Measurements from ENCODE around the gene RASAL2. TPM values are rescaled to one million over a fixed set of nuclear protein-coding genes. Genes with fewer than 3 reads are reported as not detected.
"Not testable (repeated sequence)": the region's sequence is repeated elsewhere in the genome, so short reads cannot be mapped to it uniquely, and the experiment has no call there.

The RASAL2 gene
- total RNA-seq, 4 donors from 2014 or later, result 17.9 to 27.3 (median 23.5) TPM

GRCh38 chr1:178307264-178307663, 213.4 kb downstream of the RASAL2 start:
- intact Hi-C loops (cut with DNase I), result no loop called here
- H3K27ac ChIP-seq, result no peak overlapping the region
- no peaks in the 10 kb centered on the region for H3K27me3 ChIP-seq
- H3K4me1 ChIP-seq, result peaks cover 0 to 10% of the 10 kb centered on the region in 2 donors
- no peaks in the 10 kb centered on the region for H3K9me3 ChIP-seq
- DNase-seq, result no peak
- no peaks in the 10 kb centered on the region for H3K36me3 ChIP-seq
- TF ChIP-seq POLR2A (IDR thresholded peaks at IDR 0.05), result no peak
- H3K4me3 ChIP-seq (replicated peaks in 1 of 3), result no peak overlapping the region
- 80 to 92% methylated on average over 1 of the region's 1 CpG for WGBS, 2 donors

DNA sequence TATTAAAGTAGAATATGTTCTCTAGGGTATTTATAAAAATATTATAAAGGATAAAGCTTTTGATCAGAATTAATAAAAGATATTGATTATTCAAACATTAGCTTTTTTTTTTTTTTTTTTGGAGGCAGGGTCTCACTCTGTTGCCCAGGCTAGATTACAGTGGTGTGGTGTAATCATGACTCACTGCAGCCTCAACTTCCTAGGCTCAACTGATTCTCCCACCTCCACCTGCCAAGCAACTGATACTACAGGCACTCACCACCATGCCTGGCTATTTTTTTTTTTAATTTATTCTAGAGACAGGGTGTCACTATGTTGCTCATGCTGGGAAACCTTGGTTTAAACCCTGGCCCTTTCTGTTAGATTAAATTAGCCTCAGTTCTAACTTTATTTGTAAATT, 214.5 kb downstream of the RASAL2 start:
- H3K4me1 ChIP-seq, result peaks cover 0 to 10% of the 10 kb centered on the region in 2 donors
- intact Hi-C loops (cut with DNase I), result no loop called here
- H3K4me3 ChIP-seq (replicated peaks in 1 of 3), result no peak overlapping the region
- H3K27me3 ChIP-seq, result no peaks in the 10 kb centered on the region
- H3K9me3 ChIP-seq, result no peaks in the 10 kb centered on the region
- no peaks in the 10 kb centered on the region for H3K36me3 ChIP-seq
- TF ChIP-seq POLR2A (IDR thresholded peaks at IDR 0.05), result no peak
- TF ChIP-seq, protein P1, sequence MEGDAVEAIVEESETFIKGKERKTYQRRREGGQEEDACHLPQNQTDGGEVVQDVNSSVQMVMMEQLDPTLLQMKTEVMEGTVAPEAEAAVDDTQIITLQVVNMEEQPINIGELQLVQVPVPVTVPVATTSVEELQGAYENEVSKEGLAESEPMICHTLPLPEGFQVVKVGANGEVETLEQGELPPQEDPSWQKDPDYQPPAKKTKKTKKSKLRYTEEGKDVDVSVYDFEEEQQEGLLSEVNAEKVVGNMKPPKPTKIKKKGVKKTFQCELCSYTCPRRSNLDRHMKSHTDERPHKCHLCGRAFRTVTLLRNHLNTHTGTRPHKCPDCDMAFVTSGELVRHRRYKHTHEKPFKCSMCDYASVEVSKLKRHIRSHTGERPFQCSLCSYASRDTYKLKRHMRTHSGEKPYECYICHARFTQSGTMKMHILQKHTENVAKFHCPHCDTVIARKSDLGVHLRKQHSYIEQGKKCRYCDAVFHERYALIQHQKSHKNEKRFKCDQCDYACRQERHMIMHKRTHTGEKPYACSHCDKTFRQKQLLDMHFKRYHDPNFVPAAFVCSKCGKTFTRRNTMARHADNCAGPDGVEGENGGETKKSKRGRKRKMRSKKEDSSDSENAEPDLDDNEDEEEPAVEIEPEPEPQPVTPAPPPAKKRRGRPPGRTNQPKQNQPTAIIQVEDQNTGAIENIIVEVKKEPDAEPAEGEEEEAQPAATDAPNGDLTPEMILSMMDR (IDR thresholded peaks at IDR 0.05), result no peak
- H3K27ac ChIP-seq, result no peak overlapping the region
- no peak for DNase-seq

DNA sequence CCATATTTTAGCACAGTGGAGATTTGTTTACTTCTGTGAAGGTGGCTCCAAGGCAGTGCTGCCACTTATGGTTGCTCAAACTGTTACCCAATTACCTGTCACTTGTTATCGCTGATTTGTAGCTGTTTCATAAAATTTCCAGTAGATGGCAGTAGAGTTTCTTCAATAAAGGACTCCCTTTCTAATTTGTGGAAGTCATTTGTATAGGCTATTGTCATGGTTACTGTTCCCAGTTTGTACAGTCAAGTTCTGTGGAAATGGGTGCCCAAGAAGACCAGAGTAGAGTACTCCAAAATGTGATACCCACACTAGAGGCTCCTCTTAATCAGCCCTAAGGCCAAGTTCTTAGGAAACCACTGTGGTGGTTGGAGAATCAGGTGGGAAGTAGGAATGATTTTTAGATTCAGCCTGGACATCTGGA, 216.8 kb downstream of the RASAL2 start:
- no peak for TF ChIP-seq POLR2A (IDR thresholded peaks at IDR 0.05)
- TF ChIP-seq, protein P1 (IDR thresholded peaks at IDR 0.05), result peak; percentile 20 to 85 (median 64)
- Histone ChIP-seq H3K27ac (no peak overlapping the region), H3K36me3 (no peaks in the 10 kb centered on the region), H3K27me3 (no peaks in the 10 kb centered on the region), H3K4me3 (replicated peaks in 1 of 3) (no peak overlapping the region), H3K9me3 (no peaks in the 10 kb centered on the region), H3K4me1 (peaks cover 0 to 6% of the 10 kb centered on the region in 2 donors)
- intact Hi-C loops (cut with DNase I), result loop anchor here (5.0 kb wide), 1 partner anchor 192 kb away; no protein-coding TSS in a partner anchor
- DNase-seq, result no peak
- 0% methylated on average over 1 of the region's 1 CpG for WGBS, 2 donors

DNA sequence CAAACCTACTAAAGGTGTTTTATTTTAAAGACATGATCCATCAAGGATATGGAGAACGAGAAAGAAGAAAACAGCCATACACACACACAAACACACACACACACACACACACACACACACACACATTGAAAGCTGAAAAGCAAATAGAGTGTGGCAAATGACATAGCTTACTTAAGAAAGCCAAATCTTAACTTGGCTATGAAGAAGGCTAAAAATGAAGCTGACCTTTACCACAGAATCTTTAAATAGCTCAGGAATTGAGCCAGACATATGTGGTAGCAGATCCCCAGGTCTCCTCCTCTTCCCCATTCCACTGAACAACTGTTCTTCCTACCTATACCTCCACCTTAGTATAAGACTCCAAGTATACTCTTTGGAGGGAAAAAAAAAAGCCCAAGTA, 217.3 kb downstream of the RASAL2 start:
- no peaks in the 10 kb centered on the region for H3K27me3 ChIP-seq
- TF ChIP-seq, protein P1 (IDR thresholded peaks at IDR 0.05), result no peak
- no peak for TF ChIP-seq POLR2A (IDR thresholded peaks at IDR 0.05)
- H3K27ac ChIP-seq, result no peak overlapping the region
- 43 to 61% methylated on average over 1 of the region's 1 CpG for WGBS, 2 donors
- H3K4me3 ChIP-seq (replicated peaks in 1 of 3), result no peak overlapping the region
- DNase-seq, result no peak
- H3K9me3 ChIP-seq, result no peaks in the 10 kb centered on the region
- peaks cover 0 to 6% of the 10 kb centered on the region in 2 donors for H3K4me1 ChIP-seq
- intact Hi-C loops (cut with DNase I), result loop anchor here (5.0 kb wide), 1 partner anchor 191 kb away; no protein-coding TSS in a partner anchor
- H3K36me3 ChIP-seq, result no peaks in the 10 kb centered on the region

GRCh38 chr1:178320280-178320982, 226.5 kb downstream of the RASAL2 start:
- WGBS, 2 donors, result 61 to 77% methylated on average over 28 to 30 of the region's 30 CpGs
- DNase-seq; intact Hi-C loops (cut with DNase I): not testable (repeated sequence)

DNA sequence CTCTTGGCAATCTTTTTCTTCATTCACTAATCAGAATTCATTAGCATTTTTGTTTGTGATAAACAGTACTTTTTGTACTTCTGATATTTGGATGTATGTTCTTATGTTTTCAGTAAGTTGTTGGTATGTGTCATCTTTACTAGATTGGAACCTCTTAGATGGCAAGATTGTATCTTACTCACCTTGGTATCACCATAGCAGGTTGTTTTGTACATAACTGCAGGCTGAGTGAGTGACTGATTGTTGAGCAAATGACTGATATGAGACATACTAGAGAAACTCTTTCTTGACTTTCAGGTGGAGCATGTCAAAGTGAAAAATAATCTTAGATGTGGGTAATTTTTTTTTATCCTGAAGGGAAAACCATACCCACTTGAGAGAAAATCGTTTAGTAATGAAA, 229.2 kb downstream of the RASAL2 start:
- WGBS, 2 donors, result 73% methylated on average over 1 of the region's 1 CpG

More at GRCh38 chr1:178320280-178320982, 226.5 kb downstream of the RASAL2 start:
- not testable (repeated sequence) for H3K27me3 ChIP-seq; H3K36me3 ChIP-seq; H3K9me3 ChIP-seq; H3K4me3 ChIP-seq (replicated peaks in 1 of 3); H3K4me1 ChIP-seq; H3K27ac ChIP-seq

More for the DNA sequence above, 229.2 kb downstream of the RASAL2 start:
- DNase-seq, result no peak
- Histone ChIP-seq H3K9me3 (no peaks in the 10 kb centered on the region), H3K27ac (no peak overlapping the region), H3K4me3 (replicated peaks in 1 of 3) (no peak overlapping the region), H3K27me3 (no peaks in the 10 kb centered on the region), H3K36me3 (no peaks in the 10 kb centered on the region), H3K4me1 (no peaks in the 10 kb centered on the region)
- intact Hi-C loops (cut with DNase I), result no loop called here
- TF ChIP-seq, protein P1 (IDR thresholded peaks at IDR 0.05), result no peak
- no peak for TF ChIP-seq POLR2A (IDR thresholded peaks at IDR 0.05)

Data from thyroid gland (tissue), 4 donors.